ENCODE data around the gene MAFG. TPM values are rescaled to one million over a fixed set of nuclear protein-coding genes. Genes with fewer than 3 reads are reported as not detected.
"Not testable (repeated sequence)": the region's sequence is repeated elsewhere in the genome, so short reads cannot be mapped to it uniquely, and the experiment has no call there.

MAFG gene
- total RNA-seq, 2 experiments from 2014 or later, result 15.8 to 20.2 TPM

- H3K9me3 Mint-ChIP-seq, result no peaks in the 10 kb centered on the region
- H3K27me3 Mint-ChIP-seq, result no peaks in the 10 kb centered on the region
- no peak overlapping the region for H3K4me3 Mint-ChIP-seq
- H3K27ac Mint-ChIP-seq, result peak overlapping the region; percentile 22
- H3K36me3 Mint-ChIP-seq (ENCODE audit: low read depth), result peaks cover 18% of the 10 kb centered on the region
- ChIA-PET CTCF (no interaction called here), POLR2A (no interaction called here)
- peaks cover 49% of the 10 kb centered on the region for H3K4me1 Mint-ChIP-seq
- DNase-seq, result no peak
Observed at GRCh38 chr17:81921996-81922565, 5.5 kb downstream of the MAFG start.

DNA sequence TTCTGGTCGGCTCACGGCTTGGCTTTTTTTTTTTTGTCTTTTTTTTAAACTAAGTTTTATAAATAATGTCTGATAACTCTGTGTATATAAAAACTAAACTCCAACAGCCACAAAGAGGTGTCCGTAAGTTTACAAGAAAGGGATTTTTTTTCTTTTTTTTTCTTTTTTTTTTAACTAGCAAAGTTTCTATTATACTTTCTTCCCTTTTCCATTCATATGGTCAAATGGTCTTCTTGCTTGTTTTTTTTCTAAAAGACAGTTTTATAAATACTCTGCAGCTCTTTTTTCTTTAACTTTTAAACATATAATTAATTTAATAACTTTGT lies 6.0 kb downstream of the MAFG start:
- POLR2A ChIA-PET, result no interaction called here
- Mint-ChIP-seq H3K4me1 (peaks cover 53% of the 10 kb centered on the region), H3K9me3 (no peaks in the 10 kb centered on the region), H3K4me3 (no peak overlapping the region), H3K36me3 (ENCODE audit: low read depth) (peaks cover 22% of the 10 kb centered on the region), H3K27ac (no peak overlapping the region), H3K27me3 (no peaks in the 10 kb centered on the region)
- no peak for DNase-seq
- CTCF ChIA-PET, result no interaction called here

DNA sequence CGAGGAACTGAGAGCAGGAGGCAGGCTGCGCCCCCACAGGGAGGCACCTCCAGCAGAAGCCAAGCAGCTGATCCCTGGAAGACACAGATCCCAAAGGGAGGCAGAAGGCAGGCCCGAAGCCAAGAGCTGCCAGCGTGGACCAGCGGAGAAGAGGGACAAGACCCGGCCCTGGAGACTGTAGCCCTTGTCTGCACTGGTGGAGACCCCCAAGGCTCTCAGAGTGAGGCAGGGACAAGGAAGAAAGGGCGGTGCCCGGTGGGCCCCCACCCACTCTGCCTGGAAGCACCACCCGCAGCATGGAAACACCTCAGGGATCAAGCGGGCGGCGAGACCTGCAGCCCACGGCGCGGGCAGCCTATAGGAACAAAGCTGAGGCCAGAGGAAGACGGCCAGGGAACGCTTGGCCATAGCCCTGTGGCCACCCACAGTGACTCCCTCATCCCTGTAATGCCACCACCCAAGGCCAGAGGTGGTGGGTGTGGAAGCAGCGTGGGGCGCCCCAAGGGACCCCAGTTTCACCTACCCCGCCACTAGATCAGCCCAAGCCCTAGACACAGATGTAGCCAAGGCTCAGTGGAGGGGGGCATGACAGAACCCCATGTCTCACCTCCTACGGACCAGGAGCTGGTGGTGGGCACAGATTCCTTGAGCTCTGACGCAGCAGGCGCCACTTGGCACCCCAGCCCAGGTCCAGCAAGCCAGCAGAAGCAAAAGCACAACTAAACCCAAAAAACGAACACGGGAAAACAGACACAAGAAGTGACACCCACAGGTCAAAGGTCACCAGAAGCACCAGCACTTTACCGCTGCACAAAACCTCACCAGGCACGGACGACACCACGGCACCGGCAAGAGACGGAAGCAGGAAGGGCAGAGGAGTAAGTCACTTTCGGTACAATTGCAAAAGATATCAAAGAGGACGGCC lies 6.7 kb downstream of the MAFG start:
- Mint-ChIP-seq H3K27ac (peak overlapping the region; percentile 54), H3K4me1 (peaks cover 51% of the 10 kb centered on the region), H3K9me3 (no peaks in the 10 kb centered on the region), H3K4me3 (no peak overlapping the region), H3K27me3 (no peaks in the 10 kb centered on the region), H3K36me3 (ENCODE audit: low read depth) (peaks cover 25% of the 10 kb centered on the region)
- no peak for DNase-seq
- POLR2A ChIA-PET, result no interaction called here
- CTCF ChIA-PET, result interaction anchor here (0.5 to 1.4 kb wide), 2 partner anchors 10 kb away, joined by 3 to 4 read pairs; no protein-coding TSS in a partner anchor

DNA sequence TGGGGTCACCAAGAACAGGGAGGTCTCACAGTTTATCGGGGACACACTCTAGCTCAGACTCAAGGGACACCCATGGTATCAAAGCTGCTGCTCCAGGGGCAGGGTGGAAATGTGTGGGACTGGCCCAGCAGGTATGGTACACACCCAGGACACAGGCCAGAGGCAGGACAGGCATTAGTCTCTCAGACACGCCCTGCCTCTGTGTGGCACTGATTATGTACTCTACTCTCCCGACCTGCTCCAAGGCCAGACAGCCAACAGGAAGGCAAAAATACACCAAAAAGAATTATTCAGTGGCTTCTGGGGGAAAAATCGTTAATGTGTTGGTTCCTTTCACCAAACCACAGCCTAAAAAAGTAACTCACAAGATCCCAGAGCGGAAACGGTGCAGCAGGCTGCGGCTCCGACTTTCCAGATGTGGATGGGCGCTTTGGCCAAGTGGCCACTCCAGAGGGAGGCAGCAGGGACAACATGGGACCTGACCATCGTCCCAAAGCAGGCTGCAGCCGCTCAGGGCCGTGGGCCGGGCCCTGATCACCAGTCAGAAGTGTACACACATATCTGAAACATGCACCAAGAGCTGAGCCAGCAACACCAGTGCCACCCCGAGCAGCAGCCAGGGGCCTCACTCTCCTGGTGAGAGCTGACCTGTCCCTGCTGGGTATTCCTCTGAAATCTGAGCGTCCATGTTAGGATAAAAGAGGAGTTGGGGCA lies 8.5 kb downstream of the MAFG start:
- Mint-ChIP-seq H3K4me3 (peak overlapping the region; percentile 84), H3K27me3 (no peaks in the 10 kb centered on the region), H3K36me3 (ENCODE audit: low read depth) (peaks cover 34% of the 10 kb centered on the region), H3K27ac (peak overlapping the region; percentile 90), H3K4me1 (peaks cover 37% of the 10 kb centered on the region), H3K9me3 (no peaks in the 10 kb centered on the region)
- DNase-seq, result no peak
- ChIA-PET CTCF (no interaction called here), POLR2A (no interaction called here)

- H3K9me3 Mint-ChIP-seq, DNase-seq, CTCF ChIA-PET, POLR2A ChIA-PET, H3K27me3 Mint-ChIP-seq: not testable (repeated sequence)
- Mint-ChIP-seq H3K27ac (peak overlapping the region; percentile 90), H3K4me3 (peak overlapping the region; percentile 84), H3K4me1 (peaks cover 32% of the 10 kb centered on the region), H3K36me3 (ENCODE audit: low read depth) (peaks cover 37% of the 10 kb centered on the region)
Observed at GRCh38 chr17:81918333-81918669, 9.2 kb downstream of the MAFG start.

- Mint-ChIP-seq H3K36me3 (ENCODE audit: low read depth) (peaks cover 41% of the 10 kb centered on the region), H3K4me1 (peaks cover 36% of the 10 kb centered on the region), H3K4me3 (peak within 1 kb of the TSS; percentile 84), H3K27me3 (no peaks in the 10 kb centered on the region), H3K9me3 (no peaks in the 10 kb centered on the region), H3K27ac (peak within 1 kb of the TSS; percentile 90)
- DNase-seq, result peak; percentile 80
- CTCF ChIA-PET, result interaction anchor here (0.9 to 2.1 kb wide), 4 partner anchors 8 to 48 kb away, joined by 3 to 12 read pairs (median 4); no protein-coding TSS in a partner anchor
- POLR2A ChIA-PET, result no interaction called here
Observed at GRCh38 chr17:81917565-81918332, 9.8 kb downstream of the MAFG start, which contains the start of gene SIRT7. TSS of gene SIRT7 (minus strand) at chr17:81918176. CDS start at chr17:81918131, 45 bp downstream.

GRCh38 chr17:81916234-81917001 lies 11.1 kb downstream of the MAFG start:
- Mint-ChIP-seq H3K27me3 (no peaks in the 10 kb centered on the region), H3K9me3 (no peaks in the 10 kb centered on the region), H3K36me3 (ENCODE audit: low read depth) (peaks cover 34% of the 10 kb centered on the region), H3K4me3 (peak overlapping the region; percentile 84), H3K4me1 (peaks cover 36% of the 10 kb centered on the region), H3K27ac (no peak overlapping the region)
- ChIA-PET POLR2A (no interaction called here), CTCF (interaction anchor here (0.6 to 2.1 kb wide), 7 partner anchors 9 to 312 kb away, joined by 3 to 12 read pairs (median 4); partner anchors contain the start of gene DCXR)
- no peak for DNase-seq

GRCh38 chr17:81915331-81915730 lies 12.2 kb downstream of the MAFG start:
- ChIA-PET POLR2A (no interaction called here), CTCF (interaction anchor here (0.8 to 1.5 kb wide), 3 partner anchors 11 to 44 kb away, joined by 3 read pairs; no protein-coding TSS in a partner anchor)
- Mint-ChIP-seq H3K4me3 (no peak overlapping the region), H3K4me1 (peaks cover 36% of the 10 kb centered on the region), H3K27me3 (no peaks in the 10 kb centered on the region), H3K36me3 (ENCODE audit: low read depth) (peaks cover 32% of the 10 kb centered on the region), H3K27ac (no peak overlapping the region), H3K9me3 (no peaks in the 10 kb centered on the region)
- no peak for DNase-seq

DNA sequence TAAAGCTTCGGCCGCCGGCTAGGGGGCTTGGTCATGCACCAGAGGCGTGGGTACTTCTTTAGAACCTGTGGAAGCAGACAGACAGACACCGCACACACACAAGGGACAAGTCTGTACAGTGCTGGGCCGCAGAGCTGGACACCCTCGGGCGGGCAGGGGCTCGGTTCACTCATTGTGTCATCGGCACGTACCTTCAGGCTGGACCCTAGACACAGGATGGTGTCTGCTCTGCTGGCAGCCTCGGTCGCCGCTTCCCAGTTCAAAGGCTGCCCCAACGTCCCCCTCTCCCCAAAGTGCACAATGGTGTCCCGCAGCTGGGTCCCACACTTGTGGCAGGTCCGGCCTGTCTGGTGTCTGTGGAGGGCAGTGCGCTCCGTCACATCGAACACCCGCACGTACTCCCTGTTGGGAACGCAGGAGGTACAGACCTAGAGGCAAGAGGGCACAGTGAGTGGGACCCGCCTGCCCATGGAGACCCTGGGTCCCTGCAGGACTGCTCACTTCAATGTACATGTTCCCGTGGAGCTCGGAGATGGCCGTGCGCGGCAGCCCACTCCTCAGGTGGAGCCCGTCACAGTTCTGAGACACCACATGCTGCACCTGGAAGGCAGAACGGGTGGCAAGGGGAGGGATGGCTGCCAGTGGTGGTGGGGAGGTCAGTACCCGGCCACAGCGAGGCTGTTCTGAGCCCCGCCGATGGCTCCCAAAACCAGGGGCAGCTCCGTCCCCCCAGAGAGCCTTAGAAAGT lies 13.3 kb downstream of the MAFG start:
- H3K36me3 Mint-ChIP-seq (ENCODE audit: low read depth), result peaks cover 32% of the 10 kb centered on the region
- ChIA-PET CTCF (interaction anchor here (1.0 to 3.7 kb wide), 3 partner anchors 12 to 46 kb away, joined by 3 to 15 read pairs (median 3); partner anchors contain the start of gene MAFG), POLR2A (no interaction called here)
- H3K4me3 Mint-ChIP-seq, result no peak overlapping the region
- peaks cover 44% of the 10 kb centered on the region for H3K4me1 Mint-ChIP-seq
- no peak overlapping the region for H3K27ac Mint-ChIP-seq
- H3K27me3 Mint-ChIP-seq, result no peaks in the 10 kb centered on the region
- DNase-seq, result no peak
- no peaks in the 10 kb centered on the region for H3K9me3 Mint-ChIP-seq

- no peak overlapping the region for H3K4me3 Mint-ChIP-seq
- H3K9me3 Mint-ChIP-seq, result no peaks in the 10 kb centered on the region
- CTCF ChIA-PET, result interaction anchor here (1.0 to 3.7 kb wide), 3 partner anchors 13 to 46 kb away, joined by 3 to 15 read pairs (median 3); partner anchors contain the start of gene MAFG
- no peaks in the 10 kb centered on the region for H3K27me3 Mint-ChIP-seq
- peaks cover 32% of the 10 kb centered on the region for H3K36me3 Mint-ChIP-seq (ENCODE audit: low read depth)
- peaks cover 40% of the 10 kb centered on the region for H3K4me1 Mint-ChIP-seq
- POLR2A ChIA-PET, result no interaction called here
- no peak for DNase-seq
- H3K27ac Mint-ChIP-seq, result no peak overlapping the region
Observed at GRCh38 chr17:81913394-81914102, 14.0 kb downstream of the MAFG start.
